Cerebellar cortex (tissue), 1 donor: Measurements from ENCODE around the gene NME2.
A peak's percentile ranks its signal among the peaks of the same experiment; 100 is the strongest.
"Not testable (repeated sequence)": the region's sequence is repeated elsewhere in the genome, so short reads cannot be mapped to it uniquely, and the experiment has no call there.

Source experiments
- DNase-seq: peaks from one replicate; pipeline ENCODE4 v3.0.0-alpha.2; 2015; ENCODE audit warnings: low spot score

Gene NME2

GRCh38 chr17:51166198-51166986 lies at the start of gene NME2:
Gene NME2 (plus strand): TSS chr17:51166411. CDS start chr17:51166831, 420 bp downstream.
- DNase-seq, result peak; percentile 79

- peak; percentile 79 for DNase-seq
Observed at GRCh38 chr17:51118330-51119195, 47.6 kb upstream of the NME2 start.

GRCh38 chr17:51119415-51120356 lies 46.5 kb upstream of the NME2 start:
- peak; percentile 62 for DNase-seq

GRCh38 chr17:51120357-51120738 lies 45.9 kb upstream of the NME2 start:
- DNase-seq, result peak; percentile 50

GRCh38 chr17:51120739-51121619 lies 45.2 kb upstream of the NME2 start, which contains the start of gene SPAG9:
Gene SPAG9 (minus strand): TSS chr17:51120868. CDS start chr17:51120656, 212 bp downstream.
- peak; percentile 95 for DNase-seq

GRCh38 chr17:51121620-51122472 lies 44.4 kb upstream of the NME2 start:
- DNase-seq, result peak; percentile 92

- not testable (repeated sequence) for DNase-seq
Observed at GRCh38 chr17:51122473-51123115, 43.6 kb upstream of the NME2 start.

GRCh38 chr17:51124640-51125503 lies 41.3 kb upstream of the NME2 start:
- no peak for DNase-seq

GRCh38 chr17:51128076-51128475 lies 38.1 kb upstream of the NME2 start:
- DNase-seq, result no peak

GRCh38 chr17:51132964-51133319 lies 33.3 kb upstream of the NME2 start:
- DNase-seq, result no peak

- no peak for DNase-seq
Observed at GRCh38 chr17:51133365-51133764, 32.8 kb upstream of the NME2 start.

- no peak for DNase-seq
Observed at GRCh38 chr17:51135956-51136355, 30.3 kb upstream of the NME2 start.

- DNase-seq, result no peak
Observed at GRCh38 chr17:51142597-51142996, 23.6 kb upstream of the NME2 start.

- no peak for DNase-seq
Observed at GRCh38 chr17:51144266-51145022, 21.8 kb upstream of the NME2 start.

GRCh38 chr17:51147650-51148049 lies 18.6 kb upstream of the NME2 start:
- no peak for DNase-seq

GRCh38 chr17:51149163-51149562 lies 17.0 kb upstream of the NME2 start:
- DNase-seq, result no peak

GRCh38 chr17:51150932-51151331 lies 15.3 kb upstream of the NME2 start:
- DNase-seq, result no peak

GRCh38 chr17:51152766-51153209 lies 13.4 kb upstream of the NME2 start:
- no peak for DNase-seq
